ENCODE results near the gene CIB4. TPM values are rescaled to one million over a fixed set of nuclear protein-coding genes. Genes with fewer than 3 reads are reported as not detected.

CIB4 gene
- total RNA-seq, 4 donors from 2014 or later: not detected

DNA sequence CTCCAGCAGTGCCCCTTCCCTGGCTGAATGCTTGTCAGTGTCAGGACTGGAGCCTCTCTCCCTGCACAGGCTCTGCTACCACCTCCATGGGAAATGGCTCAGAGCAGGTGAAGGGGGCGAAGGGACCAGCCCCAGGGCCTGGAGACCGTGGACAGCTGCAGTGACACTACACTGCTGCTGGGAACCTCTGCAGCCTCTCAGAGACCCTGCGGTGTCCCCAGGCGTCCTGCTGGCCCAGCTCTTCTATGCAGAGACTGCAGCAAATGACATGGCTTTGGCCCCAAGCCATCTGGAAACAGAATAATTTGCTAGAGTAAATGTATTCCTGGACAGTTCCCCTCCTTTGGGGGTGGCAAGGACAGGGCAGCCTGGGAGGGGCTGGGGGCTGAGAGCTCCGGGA lies 53.2 kb downstream of the CIB4 start:
- Histone ChIP-seq H3K4me3 (no peak overlapping the region), H3K36me3 (no peaks in the 10 kb centered on the region), H3K27ac (replicated peaks in 1 of 4) (no peak overlapping the region), H3K4me1 (no peaks in the 10 kb centered on the region), H3K27me3 (peaks cover 0 to 79% (median 3%) of the 10 kb centered on the region in 4 donors), H3K9me3 (no peaks in the 10 kb centered on the region)
- TF ChIP-seq, protein P1, sequence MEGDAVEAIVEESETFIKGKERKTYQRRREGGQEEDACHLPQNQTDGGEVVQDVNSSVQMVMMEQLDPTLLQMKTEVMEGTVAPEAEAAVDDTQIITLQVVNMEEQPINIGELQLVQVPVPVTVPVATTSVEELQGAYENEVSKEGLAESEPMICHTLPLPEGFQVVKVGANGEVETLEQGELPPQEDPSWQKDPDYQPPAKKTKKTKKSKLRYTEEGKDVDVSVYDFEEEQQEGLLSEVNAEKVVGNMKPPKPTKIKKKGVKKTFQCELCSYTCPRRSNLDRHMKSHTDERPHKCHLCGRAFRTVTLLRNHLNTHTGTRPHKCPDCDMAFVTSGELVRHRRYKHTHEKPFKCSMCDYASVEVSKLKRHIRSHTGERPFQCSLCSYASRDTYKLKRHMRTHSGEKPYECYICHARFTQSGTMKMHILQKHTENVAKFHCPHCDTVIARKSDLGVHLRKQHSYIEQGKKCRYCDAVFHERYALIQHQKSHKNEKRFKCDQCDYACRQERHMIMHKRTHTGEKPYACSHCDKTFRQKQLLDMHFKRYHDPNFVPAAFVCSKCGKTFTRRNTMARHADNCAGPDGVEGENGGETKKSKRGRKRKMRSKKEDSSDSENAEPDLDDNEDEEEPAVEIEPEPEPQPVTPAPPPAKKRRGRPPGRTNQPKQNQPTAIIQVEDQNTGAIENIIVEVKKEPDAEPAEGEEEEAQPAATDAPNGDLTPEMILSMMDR (IDR thresholded peaks at IDR 0.05): no peak
- TF ChIP-seq POLR2A (IDR thresholded peaks at IDR 0.05; ENCODE audit: low read depth): no peak
- TF ChIP-seq POLR2AphosphoS5 (IDR thresholded peaks at IDR 0.05): no peak
- TF ChIP-seq EP300 (IDR thresholded peaks at IDR 0.05): no peak
- intact Hi-C loops (cut with DNase I): no loop called here
- WGBS: no CpG with 5 or more reads among the region's 5 CpGs
- DNase-seq (ENCODE audit: extremely low spot score): no peak

DNA sequence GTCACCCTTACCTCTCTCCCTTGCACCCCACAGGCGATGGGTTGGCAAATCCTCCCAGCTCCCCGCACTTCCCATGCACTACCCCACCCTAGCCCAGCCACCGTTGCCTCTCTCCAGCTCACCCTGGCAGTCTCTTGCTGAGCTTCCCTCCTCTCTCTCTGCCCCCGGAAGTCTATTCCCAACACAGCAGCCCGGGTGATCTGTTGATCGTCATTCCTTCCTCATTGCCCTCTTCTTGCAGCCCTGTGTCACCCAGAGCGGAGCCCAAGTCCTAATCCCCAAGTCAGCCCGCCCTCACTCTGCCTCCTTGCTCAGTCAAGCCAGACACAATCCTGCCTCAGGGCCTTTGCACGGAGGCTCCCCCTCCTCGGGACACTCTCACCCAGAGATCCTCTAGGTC lies 55.2 kb downstream of the CIB4 start:
- H3K4me1 ChIP-seq: no peaks in the 10 kb centered on the region
- no peaks in the 10 kb centered on the region for H3K36me3 ChIP-seq
- no peak for DNase-seq (ENCODE audit: extremely low spot score)
- no peaks in the 10 kb centered on the region for H3K9me3 ChIP-seq
- H3K4me3 ChIP-seq: no peak overlapping the region
- no peak overlapping the region for H3K27ac ChIP-seq (replicated peaks in 1 of 4)
- peaks cover 0 to 71% (median 3%) of the 10 kb centered on the region in 4 donors for H3K27me3 ChIP-seq
- TF ChIP-seq, protein P1 (IDR thresholded peaks at IDR 0.05): no peak
- no peak for TF ChIP-seq POLR2A (IDR thresholded peaks at IDR 0.05; ENCODE audit: low read depth)
- no peak for TF ChIP-seq EP300 (IDR thresholded peaks at IDR 0.05)
- no peak for TF ChIP-seq POLR2AphosphoS5 (IDR thresholded peaks at IDR 0.05)
- 66% methylated on average over 10 of the region's 10 CpGs for WGBS
- intact Hi-C loops (cut with DNase I): no loop called here

DNA sequence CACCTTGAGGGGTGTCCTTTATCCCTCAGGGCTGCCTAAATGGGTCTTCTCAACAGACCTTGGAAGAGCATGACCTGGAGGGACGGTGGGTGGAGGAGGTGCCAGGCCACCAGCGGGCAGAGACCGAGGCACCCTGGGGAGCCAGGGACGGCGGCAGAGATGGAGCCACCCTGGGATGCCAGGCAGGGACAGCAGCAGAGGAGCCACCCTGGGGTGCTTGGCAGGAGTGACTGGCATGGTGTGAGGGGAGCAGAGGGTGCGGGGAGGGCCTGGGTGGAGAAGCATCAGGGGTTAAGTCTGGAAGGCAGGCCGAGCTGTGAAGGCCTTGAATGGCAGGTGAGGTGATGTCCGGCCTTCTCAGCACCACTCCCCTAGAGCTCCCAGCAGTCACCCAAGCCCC lies 56.1 kb downstream of the CIB4 start:
- Histone ChIP-seq H3K27ac (replicated peaks in 1 of 4) (no peak overlapping the region), H3K9me3 (no peaks in the 10 kb centered on the region), H3K27me3 (peaks cover 0 to 63% (median 3%) of the 10 kb centered on the region in 4 donors), H3K4me3 (no peak overlapping the region), H3K36me3 (no peaks in the 10 kb centered on the region), H3K4me1 (no peaks in the 10 kb centered on the region)
- DNase-seq (ENCODE audit: extremely low spot score): no peak
- intact Hi-C loops (cut with DNase I): no loop called here
- no peak for TF ChIP-seq POLR2A (IDR thresholded peaks at IDR 0.05; ENCODE audit: low read depth)
- TF ChIP-seq, protein P1 (IDR thresholded peaks at IDR 0.05): no peak
- no peak for TF ChIP-seq EP300 (IDR thresholded peaks at IDR 0.05)
- no peak for TF ChIP-seq POLR2AphosphoS5 (IDR thresholded peaks at IDR 0.05)
- 87% methylated on average over 5 of the region's 8 CpGs for WGBS

DNA sequence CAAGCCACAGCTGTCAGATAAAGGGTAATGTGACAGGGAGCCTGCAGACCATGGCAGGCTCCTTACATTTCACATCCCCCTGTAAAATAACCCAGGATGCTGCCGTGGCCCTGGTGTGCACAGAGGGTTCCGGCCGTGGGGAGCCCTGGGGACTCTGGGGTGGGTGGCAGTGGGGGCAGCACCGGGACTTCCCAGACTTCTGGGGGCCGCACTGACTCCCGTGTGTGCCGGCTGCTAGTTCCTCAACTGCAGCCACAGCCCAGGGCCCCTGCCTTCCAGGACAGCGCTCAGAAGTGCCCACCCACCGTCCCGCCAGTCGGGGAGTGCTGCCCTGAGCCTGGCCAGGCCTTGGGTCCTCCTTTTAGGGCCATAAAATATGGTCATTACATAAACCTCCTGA lies 56.5 kb downstream of the CIB4 start:
- no peak for DNase-seq (ENCODE audit: extremely low spot score)
- H3K4me3 ChIP-seq: no peak overlapping the region
- H3K27ac ChIP-seq (replicated peaks in 1 of 4): no peak overlapping the region
- intact Hi-C loops (cut with DNase I): no loop called here
- no peaks in the 10 kb centered on the region for H3K4me1 ChIP-seq
- peaks cover 0 to 60% (median 3%) of the 10 kb centered on the region in 4 donors for H3K27me3 ChIP-seq
- H3K9me3 ChIP-seq: no peaks in the 10 kb centered on the region
- TF ChIP-seq POLR2A (IDR thresholded peaks at IDR 0.05; ENCODE audit: low read depth) (no peak), POLR2AphosphoS5 (IDR thresholded peaks at IDR 0.05) (no peak), EP300 (IDR thresholded peaks at IDR 0.05) (no peak)
- TF ChIP-seq, protein P1 (IDR thresholded peaks at IDR 0.05): no peak
- WGBS: 86% methylated on average over 5 of the region's 11 CpGs
- H3K36me3 ChIP-seq: no peaks in the 10 kb centered on the region

DNA sequence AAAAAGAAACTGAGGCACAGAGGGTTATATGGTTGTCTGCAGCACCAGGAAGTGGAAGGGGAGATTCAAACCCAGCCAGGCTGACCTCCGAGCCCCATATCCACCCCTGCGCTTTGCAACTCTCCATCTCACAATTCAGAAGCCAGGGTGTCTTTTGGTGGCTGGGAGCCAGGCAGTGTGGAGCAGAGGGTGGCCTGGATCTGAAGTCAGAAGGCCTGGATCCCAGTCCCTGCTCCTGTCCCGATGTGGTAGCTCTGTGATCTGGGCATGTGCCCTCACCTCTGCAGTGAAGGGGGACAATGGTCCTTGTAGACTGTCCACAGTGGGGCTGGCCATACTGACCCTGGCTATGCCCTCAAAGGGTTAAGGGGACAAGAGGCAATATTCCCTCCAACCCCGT lies 57.0 kb downstream of the CIB4 start:
- DNase-seq (ENCODE audit: extremely low spot score): no peak
- intact Hi-C loops (cut with DNase I): no loop called here
- TF ChIP-seq EP300 (IDR thresholded peaks at IDR 0.05): no peak
- no peak for TF ChIP-seq POLR2A (IDR thresholded peaks at IDR 0.05; ENCODE audit: low read depth)
- TF ChIP-seq, protein P1 (IDR thresholded peaks at IDR 0.05): no peak
- no peak for TF ChIP-seq POLR2AphosphoS5 (IDR thresholded peaks at IDR 0.05)

More for the DNA sequence above, 57.0 kb downstream of the CIB4 start:
- H3K9me3 ChIP-seq: no peaks in the 10 kb centered on the region
- H3K4me1 ChIP-seq: no peaks in the 10 kb centered on the region
- 37% methylated on average over 2 of the region's 4 CpGs for WGBS
- H3K4me3 ChIP-seq: no peak overlapping the region
- H3K36me3 ChIP-seq: no peaks in the 10 kb centered on the region
- H3K27ac ChIP-seq (replicated peaks in 1 of 4): no peak overlapping the region
- peaks cover 0 to 56% (median 3%) of the 10 kb centered on the region in 4 donors for H3K27me3 ChIP-seq
